GM18867 (cell line): ENCODE data around the gene ZFPM1.
"Not testable (repeated sequence)": the region's sequence is repeated elsewhere in the genome, so short reads cannot be mapped to it uniquely, and the experiment has no call there.

Experiments used
- ATAC-seq: cut with Tn5 transposase; IDR thresholded peaks from one replicate; pipeline ENCODE4 v1.9.1; 2021; ENCODE audit warnings: mild to moderate bottlenecking, moderate library complexity; ENCODE audit not compliant: unreplicated experiment

ZFPM1 gene

GRCh38 chr16:88453217-88453531 lies at the start of gene ZFPM1:
TSS of gene ZFPM1 (plus strand) at chr16:88453280. CDS start at chr16:88453639, 359 bp downstream.
- no peak for ATAC-seq

- ATAC-seq, result no peak
Observed at GRCh38 chr16:88403794-88404581, 49.1 kb upstream of the ZFPM1 start.

DNA sequence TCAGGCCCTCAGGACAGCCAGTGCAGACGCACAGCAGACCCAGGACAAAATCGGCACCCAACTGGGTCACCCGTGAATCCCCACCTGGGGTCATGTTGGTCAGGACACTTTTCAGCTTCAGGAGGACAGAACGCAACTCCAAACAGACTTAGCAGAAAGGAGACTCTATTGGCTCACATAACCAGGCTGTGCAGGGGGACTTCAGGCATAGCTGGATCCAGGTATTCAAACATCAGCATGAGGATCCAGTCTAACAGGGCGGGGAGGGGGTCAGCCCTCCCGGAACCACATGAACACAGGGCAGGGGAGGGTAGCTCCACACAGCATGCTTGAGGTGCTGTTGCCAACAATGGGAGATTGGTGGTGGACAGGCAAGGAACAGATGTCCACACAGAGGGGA lies 48.3 kb upstream of the ZFPM1 start:
- no peak for ATAC-seq

GRCh38 chr16:88405216-88406060 lies 47.6 kb upstream of the ZFPM1 start:
- ATAC-seq, result no peak

- ATAC-seq, result no peak
Observed at GRCh38 chr16:88406096-88407041, 46.7 kb upstream of the ZFPM1 start.

- ATAC-seq, result no peak
Observed at GRCh38 chr16:88407042-88407420, 46.0 kb upstream of the ZFPM1 start.

GRCh38 chr16:88407807-88408206 lies 45.3 kb upstream of the ZFPM1 start:
- ATAC-seq, result no peak

DNA sequence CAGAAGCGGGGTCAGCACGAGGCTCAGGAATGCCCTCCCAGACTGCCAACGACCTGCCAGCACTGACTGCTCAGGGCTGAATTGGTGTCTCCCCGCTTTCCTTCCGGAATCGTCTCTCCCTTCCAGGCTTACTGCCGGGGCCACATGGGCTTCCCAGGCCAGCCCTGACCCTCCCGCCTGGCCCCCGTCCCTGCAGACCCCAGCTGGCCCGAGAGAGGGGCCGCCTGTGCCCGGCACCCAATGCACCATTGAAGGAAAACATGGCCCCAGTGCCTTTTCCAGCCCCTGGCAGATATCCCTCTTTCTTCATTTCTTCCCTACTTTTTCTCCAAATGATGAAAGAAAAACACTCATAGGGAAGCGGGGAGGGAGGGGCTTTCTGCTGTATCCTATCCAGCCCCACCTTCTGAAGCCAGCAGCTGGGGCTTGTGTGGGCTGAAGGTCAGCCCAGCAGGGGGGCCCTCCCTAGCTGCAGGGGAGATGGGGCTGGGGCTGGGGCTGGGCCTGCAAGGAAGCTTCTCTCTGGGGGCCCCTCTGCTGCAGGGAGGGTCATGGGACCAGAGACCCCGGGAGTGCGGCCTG lies 44.4 kb upstream of the ZFPM1 start:
- ATAC-seq, result no peak

DNA sequence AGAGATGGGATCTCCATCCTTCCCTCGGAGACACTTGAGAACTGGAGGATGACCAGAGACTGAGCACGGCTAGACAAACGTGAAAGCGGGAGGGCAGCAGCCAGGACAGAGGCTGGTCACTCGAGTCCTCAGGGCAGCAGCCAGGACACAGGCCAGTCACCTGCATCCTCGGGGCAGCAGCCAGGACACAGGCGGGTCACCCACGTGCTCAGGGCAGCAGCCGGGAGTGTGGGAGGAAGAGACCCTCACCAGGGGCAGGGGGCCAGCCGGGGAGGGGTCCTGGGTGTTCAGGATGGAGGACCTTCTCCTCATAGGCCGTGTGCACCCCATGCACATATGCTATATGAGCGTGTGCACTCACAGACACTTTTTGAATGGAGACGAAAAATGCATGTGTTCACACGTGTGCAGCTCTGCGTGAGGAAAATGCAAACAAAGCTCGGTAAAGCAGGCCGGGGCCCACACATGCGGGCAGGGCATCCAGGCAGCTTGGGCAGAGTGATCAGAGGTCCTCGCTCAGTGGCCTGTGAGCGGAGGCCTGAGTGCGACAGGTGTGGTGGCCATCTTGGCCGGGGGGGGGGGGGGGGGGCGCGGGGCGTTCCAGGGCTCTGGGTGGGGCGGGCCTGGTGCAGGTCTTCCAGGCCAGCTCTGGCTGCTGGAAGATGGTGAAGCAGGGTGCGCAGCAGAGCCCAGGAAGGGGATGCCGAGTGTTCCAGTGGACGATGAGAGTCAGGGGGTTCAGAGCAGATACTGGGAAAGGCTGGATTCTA lies 43.6 kb upstream of the ZFPM1 start:
- no peak for ATAC-seq

GRCh38 chr16:88410297-88410968 lies 42.6 kb upstream of the ZFPM1 start:
- not testable (repeated sequence) for ATAC-seq

DNA sequence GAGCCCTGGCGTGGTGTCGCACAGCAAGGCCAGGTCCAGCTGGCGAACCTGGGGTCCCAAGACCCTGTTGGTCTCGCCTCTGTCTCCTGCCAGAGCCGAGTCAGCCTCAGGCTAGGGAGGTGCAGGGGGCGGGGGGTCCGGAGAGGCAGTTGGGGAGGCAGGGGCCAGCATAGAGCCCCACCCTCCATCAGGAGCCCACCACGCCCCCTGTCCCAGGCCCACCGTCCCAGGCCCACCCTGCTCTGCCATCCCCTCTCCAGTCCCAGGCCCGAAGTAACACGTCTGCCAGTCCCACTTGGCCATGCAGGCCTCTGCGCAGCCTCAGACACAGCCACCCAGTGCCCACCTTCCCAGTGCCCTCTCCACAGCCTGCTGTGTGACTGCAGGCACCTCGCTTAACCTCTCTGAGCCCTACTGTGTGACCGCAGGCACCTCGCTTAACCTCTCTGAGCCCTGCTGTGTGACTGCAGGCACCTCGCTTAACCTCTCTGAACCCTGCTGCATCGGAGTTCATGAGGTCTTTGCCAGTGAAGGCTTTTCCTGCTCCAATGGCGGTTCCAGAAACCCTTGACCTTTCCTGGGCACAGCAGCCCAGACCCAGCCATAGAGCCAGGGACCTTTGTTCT lies 41.0 kb upstream of the ZFPM1 start:
- no peak for ATAC-seq

DNA sequence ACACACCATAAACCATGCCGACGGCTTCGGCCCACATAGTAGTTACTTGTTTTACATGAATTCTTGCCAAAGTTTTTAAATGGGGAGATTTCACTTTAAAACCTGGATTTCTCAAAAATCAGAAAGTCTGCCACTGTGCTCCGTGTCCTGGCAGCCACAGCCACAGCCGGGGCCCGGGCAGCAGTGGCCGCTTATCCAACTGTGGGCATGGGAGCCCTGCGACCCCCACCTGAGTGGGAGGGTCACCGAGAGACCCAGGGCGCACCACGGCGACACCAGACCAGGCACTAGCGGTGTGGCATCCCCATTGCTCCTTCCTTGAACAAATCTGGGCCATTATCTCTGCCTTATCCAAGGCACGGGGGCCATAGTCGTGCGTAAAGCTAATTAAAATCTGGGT lies 40.3 kb upstream of the ZFPM1 start:
- ATAC-seq, result no peak

DNA sequence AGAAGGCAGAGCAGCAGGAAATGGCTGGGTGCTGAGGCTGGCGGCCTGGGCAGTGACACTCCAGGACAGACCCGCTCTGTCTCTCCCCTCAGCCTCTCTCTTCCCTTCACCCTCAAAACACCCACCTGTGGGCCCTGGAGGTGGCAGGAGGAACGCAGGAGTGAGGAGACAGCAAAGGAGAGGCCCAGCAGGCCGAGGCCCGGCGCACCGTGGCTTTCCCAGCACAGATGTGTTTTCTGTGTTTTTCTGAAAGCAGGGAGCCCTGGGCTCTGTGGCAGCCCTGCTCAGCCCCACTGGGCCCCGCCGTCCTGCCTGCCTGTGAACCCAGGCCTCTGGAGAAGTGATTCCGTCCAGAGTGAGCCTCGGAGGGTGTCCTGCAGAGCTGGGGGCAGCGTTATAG lies 39.8 kb upstream of the ZFPM1 start:
- ATAC-seq, result no peak

DNA sequence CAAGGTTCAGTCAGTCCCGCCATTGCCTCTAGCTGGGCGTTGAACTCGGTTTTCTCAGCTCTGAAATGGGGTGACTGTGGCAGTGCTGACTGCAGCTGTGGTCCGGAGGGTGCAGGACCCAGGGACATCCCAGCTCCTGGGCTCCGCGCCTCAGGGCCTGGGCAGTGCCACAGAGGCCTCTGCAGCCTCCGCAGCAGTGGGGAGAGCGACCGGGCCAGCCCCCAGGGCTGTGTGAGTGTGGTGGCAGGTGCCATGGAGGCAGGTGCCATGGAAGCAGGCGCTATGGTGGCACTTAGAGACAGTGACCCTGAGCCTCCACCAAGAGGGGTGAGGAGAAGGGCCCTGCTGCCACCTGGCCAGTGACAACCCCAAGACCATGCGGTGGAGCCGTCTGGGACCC lies 39.4 kb upstream of the ZFPM1 start:
- ATAC-seq, result no peak

GRCh38 chr16:88414521-88415380 lies 38.3 kb upstream of the ZFPM1 start:
- ATAC-seq, result no peak

GRCh38 chr16:88415381-88415705 lies 37.7 kb upstream of the ZFPM1 start:
- no peak for ATAC-seq

DNA sequence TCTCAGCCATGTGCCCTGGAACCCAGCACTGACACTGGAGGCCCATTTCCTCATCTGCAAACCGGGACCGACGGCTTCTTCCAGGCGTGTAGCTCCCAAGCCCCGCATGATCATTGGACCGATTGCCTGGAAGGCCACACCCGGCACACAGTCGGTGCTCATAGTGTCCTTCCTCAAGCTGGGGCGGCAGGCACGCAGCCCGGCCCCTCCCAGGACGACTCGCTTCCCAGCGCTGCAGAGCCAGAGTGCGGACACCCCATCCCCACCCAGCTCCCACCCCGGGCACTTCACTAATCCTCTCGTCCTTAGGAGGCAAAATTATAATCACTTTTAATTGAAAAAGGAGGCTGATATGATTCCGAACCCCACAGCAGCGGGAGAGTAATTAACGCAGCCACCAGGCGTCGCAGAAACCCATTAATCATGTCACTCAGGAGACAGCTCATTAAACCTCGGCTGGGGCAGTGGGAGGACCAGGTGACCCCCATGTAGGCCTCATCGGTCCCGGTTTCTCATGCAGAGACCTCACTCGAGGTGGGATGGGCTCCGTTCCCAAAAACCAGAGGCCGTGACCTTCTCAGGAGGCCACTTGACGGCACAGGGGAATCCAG lies 37.3 kb upstream of the ZFPM1 start:
- ATAC-seq, result no peak

DNA sequence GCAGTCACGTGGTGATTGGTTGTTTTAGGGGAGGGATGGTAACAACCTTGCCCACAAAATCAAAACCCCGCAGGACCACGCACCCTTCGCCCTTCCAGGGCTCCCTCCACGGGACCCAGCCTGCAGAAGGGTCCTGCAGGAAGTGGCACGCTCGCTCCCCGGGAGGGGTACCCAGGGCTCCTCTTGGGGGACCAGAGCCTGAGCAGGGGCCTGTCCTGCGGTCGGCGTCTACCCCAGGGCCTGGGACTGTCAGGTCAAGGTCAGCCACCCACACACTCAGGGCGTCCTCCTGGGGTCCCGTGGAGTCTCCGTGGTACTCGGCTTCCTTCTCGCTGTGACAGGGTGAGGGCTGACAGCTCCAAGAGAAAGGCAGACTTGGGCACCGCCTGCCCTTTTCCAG lies 36.4 kb upstream of the ZFPM1 start:
- ATAC-seq, result no peak
